OCI-LY3 (cell line): ENCODE measurements around the gene SIGLEC12.
A peak's percentile ranks its signal among the peaks of the same experiment; 100 is the strongest.

Experiments
- H2AFZ ChIP-seq: fragments of 200-600, 300-600 bp; shearing (Covaris generic); 2 replicates; pipeline ENCODE4 v1.6.0; 2014; ENCODE audit warnings: antibody characterized with exemption, low read depth, low read length
- H3K27ac ChIP-seq: fragments of 200-600, 300-600 bp; sonication (generic); 2 replicates; pipeline ENCODE4 v1.5.1; 2014; ENCODE audit warnings: mild to moderate bottlenecking, low read length, moderate library complexity, mixed read lengths
- H3K27me3 ChIP-seq: fragments of 200-600, 300-600 bp; sonication (generic); 2 replicates; pipeline ENCODE4 v1.6.1; 2014; ENCODE audit warnings: low read depth, low read length, mixed read lengths
- H3K36me3 ChIP-seq: fragments of 200-600, 300-600 bp; sonication (generic); replicated peaks from 2 replicates; pipeline ENCODE3; 2014; ENCODE audit warnings: low read depth, low read length, mixed read lengths
- H3K4me1 ChIP-seq: fragments of 300-600, 200-600 bp; sonication (generic); 2 replicates; pipeline ENCODE4 v1.6.1; 2014; ENCODE audit warnings: low read length, mixed read lengths
- H3K4me2 ChIP-seq: fragments of 200-600, 300-600 bp; sonication (generic); 2 replicates; pipeline ENCODE4 v1.6.1; 2014; ENCODE audit warnings: low read length, mixed read lengths
- H3K4me3 ChIP-seq: fragments of 300-600, 200-600 bp; sonication (generic); 2 replicates; pipeline ENCODE4 v1.5.1; 2014; ENCODE audit warnings: antibody characterized with exemption, mild to moderate bottlenecking, low read length, moderate library complexity
- H3K79me2 ChIP-seq: fragments of 300-600, 200-600 bp; shearing (Covaris generic); 2 replicates; pipeline ENCODE4 v1.6.1; 2014; ENCODE audit warnings: mild to moderate bottlenecking, low read length, mixed read lengths
- H3K9ac ChIP-seq: fragments of 300-600, 200-600 bp; shearing (Covaris generic); 2 replicates; pipeline ENCODE4 v1.6.0; 2014; ENCODE audit warnings: mild to moderate bottlenecking, low read length, moderate library complexity
- H3K9me3 ChIP-seq: fragments of 200-600, 300-600 bp; shearing (Covaris generic); 2 replicates; pipeline ENCODE4 v1.6.1; 2014; ENCODE audit warnings: low read length, mixed read lengths; ENCODE audit not compliant: insufficient read depth
- H4K20me1 ChIP-seq: fragments of 200-600, 300-600 bp; sonication (generic); 2 replicates; pipeline ENCODE4 v1.6.1; 2016; ENCODE audit warnings: low read length, mixed read lengths; ENCODE audit not compliant: insufficient read depth
- EZH2phosphoT487 ChIP-seq: fragments of 200-600 bp; shearing (Covaris generic); IDR thresholded peaks from 2 replicates; pipeline ENCODE4 v1.6.1; 2018; ENCODE audit warnings: antibody characterized with exemption, mixed run types, low read depth
- TF ChIP-seq, protein P1 (sequence below): fragments of 200-600, 300-600 bp; sonication (generic); IDR thresholded peaks from 2 replicates; pipeline ENCODE4 v1.5.1; 2014; ENCODE audit warnings: antibody characterized with exemption, low read length, low read depth

The SIGLEC12 gene

DNA sequence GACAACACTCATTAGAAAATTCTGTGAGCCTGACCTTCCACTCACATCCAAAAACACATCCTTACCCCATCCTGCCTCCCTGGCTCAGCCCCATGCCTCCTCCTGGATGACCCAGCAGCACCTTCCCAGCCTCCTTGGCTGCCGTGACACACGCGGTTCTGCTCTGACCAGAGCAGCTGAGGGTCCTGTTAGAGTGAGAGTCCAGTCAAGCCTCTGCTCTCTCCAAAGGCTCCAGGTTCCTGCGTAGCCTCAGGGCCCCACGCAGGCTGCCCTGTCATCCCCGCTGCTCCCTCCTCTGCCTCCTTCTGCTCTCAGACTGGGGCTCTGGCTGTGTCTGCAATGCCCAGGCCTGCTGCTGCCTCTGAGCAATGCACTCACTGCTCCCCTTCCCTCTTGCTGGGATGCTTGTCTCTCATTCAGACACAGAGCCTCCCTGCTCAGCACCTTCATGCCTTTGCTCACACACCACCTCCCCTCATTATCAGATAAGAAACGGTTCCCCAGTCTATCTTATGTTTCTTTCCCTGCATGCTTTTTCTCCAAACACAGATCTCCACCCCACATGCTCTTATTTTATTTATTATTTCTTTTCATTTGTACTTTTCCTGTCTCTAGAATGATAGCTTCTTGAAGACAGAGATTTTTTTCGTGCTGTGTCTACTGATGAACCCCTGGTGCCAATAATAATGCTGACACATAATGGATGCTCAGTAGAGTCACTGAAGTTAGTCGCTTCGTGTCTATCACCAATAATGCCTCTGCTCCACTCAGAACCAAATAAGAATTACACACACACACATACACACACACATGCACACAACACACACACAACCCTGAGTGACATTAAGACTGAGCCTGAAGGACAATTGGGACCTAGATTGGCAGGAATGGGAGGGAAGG is 40.1 kb upstream of the SIGLEC12 start:
- Histone ChIP-seq H3K79me2 (no peaks in the 10 kb centered on the region), H3K4me1 (no peaks in the 10 kb centered on the region), H2AFZ (no peak overlapping the region), H3K9ac (no peak overlapping the region), H3K9me3 (no peaks in the 10 kb centered on the region), H3K27ac (no peak overlapping the region), H3K36me3 (no peaks in the 10 kb centered on the region), H3K27me3 (peaks cover 38% of the 10 kb centered on the region), H3K4me3 (no peak overlapping the region), H3K4me2 (no peak overlapping the region), H4K20me1 (peaks cover 2% of the 10 kb centered on the region; the same call in 1 of the 2 replicates)
- TF ChIP-seq, protein P1, sequence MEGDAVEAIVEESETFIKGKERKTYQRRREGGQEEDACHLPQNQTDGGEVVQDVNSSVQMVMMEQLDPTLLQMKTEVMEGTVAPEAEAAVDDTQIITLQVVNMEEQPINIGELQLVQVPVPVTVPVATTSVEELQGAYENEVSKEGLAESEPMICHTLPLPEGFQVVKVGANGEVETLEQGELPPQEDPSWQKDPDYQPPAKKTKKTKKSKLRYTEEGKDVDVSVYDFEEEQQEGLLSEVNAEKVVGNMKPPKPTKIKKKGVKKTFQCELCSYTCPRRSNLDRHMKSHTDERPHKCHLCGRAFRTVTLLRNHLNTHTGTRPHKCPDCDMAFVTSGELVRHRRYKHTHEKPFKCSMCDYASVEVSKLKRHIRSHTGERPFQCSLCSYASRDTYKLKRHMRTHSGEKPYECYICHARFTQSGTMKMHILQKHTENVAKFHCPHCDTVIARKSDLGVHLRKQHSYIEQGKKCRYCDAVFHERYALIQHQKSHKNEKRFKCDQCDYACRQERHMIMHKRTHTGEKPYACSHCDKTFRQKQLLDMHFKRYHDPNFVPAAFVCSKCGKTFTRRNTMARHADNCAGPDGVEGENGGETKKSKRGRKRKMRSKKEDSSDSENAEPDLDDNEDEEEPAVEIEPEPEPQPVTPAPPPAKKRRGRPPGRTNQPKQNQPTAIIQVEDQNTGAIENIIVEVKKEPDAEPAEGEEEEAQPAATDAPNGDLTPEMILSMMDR: no peak

DNA sequence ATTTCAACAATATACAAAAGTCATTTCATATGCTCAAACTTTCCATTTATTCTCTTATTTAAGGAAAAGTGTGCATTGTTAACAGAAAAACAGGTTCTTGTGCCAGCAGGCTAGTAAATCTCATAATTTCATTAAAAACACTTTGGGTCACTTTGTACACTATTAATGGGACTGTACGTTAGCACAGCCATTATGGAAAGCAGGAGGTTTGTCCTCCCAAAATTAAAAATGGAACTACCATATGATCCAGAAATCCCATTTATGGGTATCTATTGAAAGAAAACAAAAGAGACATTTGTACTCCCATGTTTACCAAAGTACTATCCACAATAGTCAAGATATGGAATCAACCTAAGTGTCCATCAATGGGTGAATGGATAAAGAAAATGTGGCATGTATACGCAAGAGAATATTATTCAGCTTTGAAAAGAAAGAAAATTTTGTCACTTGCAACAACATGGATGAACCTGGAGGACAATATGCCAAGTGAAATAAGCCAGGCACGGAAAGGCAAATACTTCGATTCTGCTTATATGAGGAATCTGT is 38.3 kb upstream of the SIGLEC12 start:
- no peak overlapping the region for H3K27ac ChIP-seq
- H3K4me3 ChIP-seq: no peak overlapping the region
- H3K9me3 ChIP-seq: no peaks in the 10 kb centered on the region
- H2AFZ ChIP-seq: no peak overlapping the region
- no peaks in the 10 kb centered on the region for H3K79me2 ChIP-seq
- no peak for TF ChIP-seq EZH2phosphoT487
- TF ChIP-seq, protein P1: no peak
- H3K4me2 ChIP-seq: no peak overlapping the region
- H3K36me3 ChIP-seq: no peaks in the 10 kb centered on the region
- no peaks in the 10 kb centered on the region for H4K20me1 ChIP-seq
- peaks cover 23% of the 10 kb centered on the region for H3K27me3 ChIP-seq
- peaks cover 17% of the 10 kb centered on the region for H3K4me1 ChIP-seq
- no peak overlapping the region for H3K9ac ChIP-seq

DNA sequence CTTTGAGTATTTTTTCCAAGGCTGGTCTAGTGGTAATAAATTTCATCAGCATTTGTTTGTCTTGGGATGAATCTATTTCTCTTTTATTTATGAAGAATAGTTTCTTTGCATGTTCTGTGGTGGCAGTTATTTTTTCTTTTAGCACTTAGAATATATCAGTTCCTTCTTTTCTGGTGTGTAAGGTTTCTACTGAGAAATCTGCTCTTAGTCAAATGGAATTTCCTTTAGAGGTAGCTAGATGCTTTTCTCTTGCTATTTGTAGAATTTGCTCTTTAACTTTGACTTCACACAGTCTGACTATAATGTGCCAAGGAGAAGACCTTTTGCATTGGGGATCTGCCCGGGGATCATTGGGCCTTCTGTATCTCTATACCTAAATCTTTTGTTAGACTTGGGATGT is 33.9 kb upstream of the SIGLEC12 start:
- Histone ChIP-seq H2AFZ (no peak overlapping the region), H3K27me3 (peaks cover 42% of the 10 kb centered on the region), H3K4me2 (peak overlapping the region; percentile 44), H3K4me3 (peak overlapping the region; percentile 1; the same call in 1 of the 2 replicates), H3K27ac (peak overlapping the region; percentile 39), H3K79me2 (no peaks in the 10 kb centered on the region), H3K9ac (no peak overlapping the region), H4K20me1 (no peaks in the 10 kb centered on the region), H3K4me1 (peaks cover 34% of the 10 kb centered on the region), H3K36me3 (no peaks in the 10 kb centered on the region), H3K9me3 (no peaks in the 10 kb centered on the region)
- TF ChIP-seq EZH2phosphoT487: no peak
- TF ChIP-seq, protein P1: no peak
